MCF 10A (cell line): ENCODE data around the gene SGSM1. TPM values are rescaled to one million over a fixed set of nuclear protein-coding genes. Genes with fewer than 3 reads are reported as not detected.

Source experiments
- BruUV-seq: library from RNA; stranded (reverse); fragments of 400-500 nt; replicated peaks from 2 replicates; lab custom pipeline; 2021; lab: Mats Ljungman, UMichigan
- CTCF ChIA-PET: fragments of 300-600 bp; sonication (Branson Sonifier 250); formaldehyde crosslinking; extraction: SDS; loops from one replicate; lab custom pipeline; 2021; ENCODE audit warnings: antibody characterized with exemption, inconsistent platforms; lab: Yijun Ruan, JAX
- POLR2A ChIA-PET: fragments of 300-600, 350-650 bp; sonication (Branson Sonifier 250); formaldehyde crosslinking; extraction: SDS; loops from one replicate; lab custom pipeline; 2020; ENCODE audit warnings: antibody characterized with exemption, inconsistent platforms; lab: Yijun Ruan, JAX
- DNase-seq: peaks from one replicate; pipeline ENCODE4 v3.0.0-alpha.2; 2018; ENCODE audit not compliant: unreplicated experiment
- H3K27ac Mint-ChIP-seq: one replicate; pipeline ENCODE4 v1.8.0; 2022; ENCODE audit warnings: mild to moderate bottlenecking, low read depth, mixed read lengths; ENCODE audit not compliant: unreplicated experiment
- H3K27me3 Mint-ChIP-seq: one replicate; pipeline ENCODE4 v1.8.0; 2022; ENCODE audit warnings: mixed read lengths; ENCODE audit not compliant: insufficient read depth, unreplicated experiment
- H3K36me3 Mint-ChIP-seq: one replicate; pipeline ENCODE4 v1.8.0; 2022; ENCODE audit warnings: mild to moderate bottlenecking, moderate library complexity, mixed read lengths; ENCODE audit not compliant: insufficient read depth, unreplicated experiment
- H3K4me1 Mint-ChIP-seq: one replicate; pipeline ENCODE4 v1.8.0; 2022; ENCODE audit warnings: mixed read lengths; ENCODE audit not compliant: insufficient read depth, unreplicated experiment
- H3K4me3 Mint-ChIP-seq: one replicate; pipeline ENCODE4 v1.8.0; 2022; ENCODE audit warnings: mild to moderate bottlenecking, moderate library complexity, mixed read lengths; ENCODE audit not compliant: unreplicated experiment
- H3K9me3 Mint-ChIP-seq: one replicate; pipeline ENCODE4 v1.8.0; 2022; ENCODE audit warnings: mixed read lengths; ENCODE audit not compliant: unreplicated experiment
- CTCF ChIP-seq: fragments of 200-600 bp; IDR thresholded peaks from one replicate; pipeline ENCODE4 v1.8.0; 2022; ENCODE audit warnings: antibody characterized with exemption, mild to moderate bottlenecking; ENCODE audit not compliant: unreplicated experiment
- intact Hi-C: fragments of 100-400 bp; cut with micrococcal nuclease; formaldehyde crosslinking; loops from 2 replicates; pipeline ENCODE4 v1.14.1; 2022
- total RNA-seq: library from RNA; stranded (reverse); gene quantifications from 2 replicates; pipeline ENCODE4 v1.2.3, GENCODE V29; 2022

Gene SGSM1
- total RNA-seq, 1 experiment from 2014 or later: 0.14 TPM

- Mint-ChIP-seq H3K4me1 (no peaks in the 10 kb centered on the region), H3K27ac (no peak overlapping the region), H3K4me3 (no peak overlapping the region), H3K9me3 (no peaks in the 10 kb centered on the region), H3K27me3 (peaks cover 70% of the 10 kb centered on the region), H3K36me3 (no peaks in the 10 kb centered on the region)
- intact Hi-C loops: no loop called here
- ChIA-PET POLR2A (no interaction called here), CTCF (interaction anchor here (0.6 to 9.4 kb wide), 3 partner anchors 45 to 453 kb away, joined by 3 to 112 read pairs (median 13); no protein-coding TSS in a partner anchor)
- BruUV-seq: no TSS peak
- DNase-seq: no peak
- TF ChIP-seq CTCF: no peak
Measured at GRCh38 chr22:24847490-24847889, 41.5 kb downstream of the SGSM1 start.

GRCh38 chr22:24848559-24849168 is 42.7 kb downstream of the SGSM1 start:
- H3K27ac Mint-ChIP-seq: no peak overlapping the region
- DNase-seq: no peak
- H3K4me1 Mint-ChIP-seq: no peaks in the 10 kb centered on the region
- no peak overlapping the region for H3K4me3 Mint-ChIP-seq
- H3K9me3 Mint-ChIP-seq: no peaks in the 10 kb centered on the region
- no peaks in the 10 kb centered on the region for H3K36me3 Mint-ChIP-seq
- intact Hi-C loops: no loop called here
- ChIA-PET POLR2A (no interaction called here), CTCF (interaction anchor here (0.6 to 9.4 kb wide), 6 partner anchors 10 to 375 kb away, joined by 3 to 112 read pairs (median 9); no protein-coding TSS in a partner anchor)
- peaks cover 61% of the 10 kb centered on the region for H3K27me3 Mint-ChIP-seq
- TF ChIP-seq CTCF: no peak
- BruUV-seq: no TSS peak

GRCh38 chr22:24855794-24856193 is 49.8 kb downstream of the SGSM1 start:
- no peak overlapping the region for H3K27ac Mint-ChIP-seq
- H3K4me3 Mint-ChIP-seq: no peak overlapping the region
- no peaks in the 10 kb centered on the region for H3K4me1 Mint-ChIP-seq
- DNase-seq: no peak
- peaks cover 8% of the 10 kb centered on the region for H3K9me3 Mint-ChIP-seq
- BruUV-seq: no TSS peak
- TF ChIP-seq CTCF: no peak
- ChIA-PET CTCF (no interaction called here), POLR2A (no interaction called here)
- peaks cover 40% of the 10 kb centered on the region for H3K27me3 Mint-ChIP-seq
- intact Hi-C loops: no loop called here
- no peaks in the 10 kb centered on the region for H3K36me3 Mint-ChIP-seq

GRCh38 chr22:24857576-24857975 is 51.6 kb downstream of the SGSM1 start:
- intact Hi-C loops: no loop called here
- Mint-ChIP-seq H3K4me3 (no peak overlapping the region), H3K4me1 (no peaks in the 10 kb centered on the region), H3K27ac (no peak overlapping the region), H3K9me3 (peaks cover 8% of the 10 kb centered on the region), H3K27me3 (peaks cover 49% of the 10 kb centered on the region), H3K36me3 (no peaks in the 10 kb centered on the region)
- TF ChIP-seq CTCF: no peak
- no TSS peak for BruUV-seq
- ChIA-PET CTCF (interaction anchor here (0.9 to 2.8 kb wide), 2 partner anchors 8 to 54 kb away, joined by 3 to 12 read pairs; no protein-coding TSS in a partner anchor), POLR2A (no interaction called here)
- no peak for DNase-seq
